DOHH2 (cell line): Measurements from ENCODE around the gene ANKRD33B.
A peak's percentile ranks its signal among the peaks of the same experiment; 100 is the strongest.

Experiments
- H3F3A ChIP-seq: fragments of 200-600 bp; sonication (generic), shearing (Covaris generic); 2 replicates; pipeline ENCODE4 v1.6.0; 2016; ENCODE audit warnings: antibody characterized with exemption, mild to moderate bottlenecking; ENCODE audit not compliant: control insufficient read depth, insufficient read depth
- H3K27ac ChIP-seq: fragments of 200-600 bp; sonication (generic); 2 replicates; pipeline ENCODE4 v1.5.1; 2014; ENCODE audit warnings: low read depth, mild to moderate bottlenecking, low read length, moderate library complexity
- H3K27me3 ChIP-seq: fragments of 200-600 bp; sonication (generic); 2 replicates; pipeline ENCODE4 v1.6.1; 2014; ENCODE audit warnings: mild to moderate bottlenecking, low read length, mixed read lengths; ENCODE audit not compliant: control insufficient read depth
- H3K36me3 ChIP-seq: fragments of 200-600 bp; sonication (generic); 2 replicates; pipeline ENCODE4 v1.6.1; 2014; ENCODE audit warnings: mild to moderate bottlenecking, low read length, moderate library complexity, mixed read lengths; ENCODE audit not compliant: control insufficient read depth
- H3K4me1 ChIP-seq: fragments of 200-600 bp; sonication (generic); 2 replicates; pipeline ENCODE4 v1.6.1; 2014; ENCODE audit warnings: mild to moderate bottlenecking, low read length, mixed read lengths; ENCODE audit not compliant: control insufficient read depth
- H3K4me2 ChIP-seq: fragments of 200-600 bp; sonication (generic); 2 replicates; pipeline ENCODE4 v1.6.0; 2014; ENCODE audit warnings: mild to moderate bottlenecking, low read length, moderate library complexity
- H3K4me3 ChIP-seq: fragments of 200-600 bp; sonication (generic); 2 replicates; pipeline ENCODE4 v1.5.1; 2014; ENCODE audit warnings: mild to moderate bottlenecking, low read length, mixed read lengths
- H3K79me2 ChIP-seq: fragments of 200-600 bp; sonication (generic); 2 replicates; pipeline ENCODE4 v1.6.1; 2014; ENCODE audit warnings: mild to moderate bottlenecking, low read length, mixed read lengths; ENCODE audit not compliant: control insufficient read depth
- H3K9me2 ChIP-seq: fragments of 200-600 bp; sonication (generic); replicated peaks from 2 replicates; pipeline ENCODE4 v1.6.1; 2014; ENCODE audit warnings: mild to moderate bottlenecking, low read length, mixed read lengths; ENCODE audit not compliant: control insufficient read depth
- H3K9me3 ChIP-seq: fragments of 200-600 bp; sonication (generic); 2 replicates; pipeline ENCODE4 v1.6.1; 2014; ENCODE audit warnings: antibody characterized with exemption, low read length, mixed read lengths; ENCODE audit not compliant: control insufficient read depth, insufficient read depth
- H4K20me1 ChIP-seq: fragments of 200-600 bp; sonication (generic); 2 replicates; pipeline ENCODE4 v1.6.0; 2014; ENCODE audit warnings: low read depth, mild to moderate bottlenecking, antibody characterized with exemption, low read length, moderate library complexity; ENCODE audit not compliant: control insufficient read depth, insufficient read depth
- CTCF ChIP-seq: fragments of 200-600 bp; sonication (generic); IDR thresholded peaks from one replicate; pipeline ENCODE4 v1.5.1; 2014; ENCODE audit warnings: antibody characterized with exemption, mild to moderate bottlenecking, low read depth, low read length; ENCODE audit not compliant: poor library complexity, severe bottlenecking
- EZH2phosphoT487 ChIP-seq: fragments of 200-600 bp; sonication (generic); IDR thresholded peaks from 2 replicates; pipeline ENCODE4 v1.6.1; 2017; ENCODE audit warnings: borderline replicate concordance, mild to moderate bottlenecking, antibody characterized with exemption, low read length, moderate library complexity, mixed read lengths

ANKRD33B gene

GRCh38 chr5:10559871-10560270, 4.0 kb upstream of the ANKRD33B start:
- H3F3A ChIP-seq, result peaks cover 12% of the 10 kb centered on the region
- no peaks in the 10 kb centered on the region for H4K20me1 ChIP-seq
- H3K9me3 ChIP-seq, result no peaks in the 10 kb centered on the region
- peaks cover 56% of the 10 kb centered on the region for H3K4me1 ChIP-seq
- H3K4me3 ChIP-seq, result no peak overlapping the region
- H3K4me2 ChIP-seq, result no peak overlapping the region
- no peak for TF ChIP-seq EZH2phosphoT487
- no peak for TF ChIP-seq CTCF
- H3K79me2 ChIP-seq, result no peaks in the 10 kb centered on the region
- no peaks in the 10 kb centered on the region for H3K9me2 ChIP-seq
- H3K27me3 ChIP-seq, result peaks cover 54% of the 10 kb centered on the region
- no peaks in the 10 kb centered on the region for H3K36me3 ChIP-seq
- H3K27ac ChIP-seq, result no peak overlapping the region

GRCh38 chr5:10562201-10563109, 1.4 kb upstream of the ANKRD33B start:
- Histone ChIP-seq H3K27me3 (peaks cover 73% of the 10 kb centered on the region), H3K4me2 (peak overlapping the region; percentile 73), H3F3A (peaks cover 12% of the 10 kb centered on the region), H3K79me2 (no peaks in the 10 kb centered on the region), H3K36me3 (no peaks in the 10 kb centered on the region), H3K4me3 (peak overlapping the region; percentile 77), H3K9me2 (no peaks in the 10 kb centered on the region), H3K4me1 (peaks cover 67% of the 10 kb centered on the region), H3K9me3 (no peaks in the 10 kb centered on the region), H4K20me1 (peaks cover 6% of the 10 kb centered on the region), H3K27ac (peak overlapping the region; percentile 43)
- no peak for TF ChIP-seq EZH2phosphoT487
- TF ChIP-seq CTCF, result no peak

GRCh38 chr5:10563110-10563944, 543 bp upstream of the ANKRD33B start:
- peaks cover 12% of the 10 kb centered on the region for H3F3A ChIP-seq
- no peaks in the 10 kb centered on the region for H3K79me2 ChIP-seq
- H3K27ac ChIP-seq, result peak overlapping the region; percentile 50
- H3K9me2 ChIP-seq, result no peaks in the 10 kb centered on the region
- H3K4me1 ChIP-seq, result peaks cover 60% of the 10 kb centered on the region
- no peaks in the 10 kb centered on the region for H3K36me3 ChIP-seq
- H3K4me2 ChIP-seq, result peak overlapping the region; percentile 73
- peaks cover 6% of the 10 kb centered on the region for H4K20me1 ChIP-seq
- H3K9me3 ChIP-seq, result no peaks in the 10 kb centered on the region
- H3K27me3 ChIP-seq, result peaks cover 71% of the 10 kb centered on the region
- TF ChIP-seq CTCF, result no peak
- TF ChIP-seq EZH2phosphoT487, result no peak
- peak overlapping the region; percentile 77 for H3K4me3 ChIP-seq
